Activated T-cell treated with anti-CD3 and anti-CD28 coated beads, Interleukin-2, amount 50 U/mL, for 24 hours (primary cell): ENCODE results near the gene CFAP65.
A peak's percentile ranks its signal among the peaks of the same experiment; 100 is the strongest.

Experiments used
- DNase-seq: peaks from one replicate; pipeline ENCODE4 v3.0.0-alpha.2; 2020
- H3K27ac Mint-ChIP-seq: 2 replicates; pipeline ENCODE4 v1.8.0; 2020; ENCODE audit warnings: mild to moderate bottlenecking, mixed read lengths
- H3K27me3 Mint-ChIP-seq: 2 replicates; pipeline ENCODE4 v1.8.0; 2020; ENCODE audit warnings: mixed read lengths
- H3K36me3 Mint-ChIP-seq: 2 replicates; pipeline ENCODE4 v1.8.0; 2020; ENCODE audit warnings: low read depth, mixed read lengths
- H3K4me1 Mint-ChIP-seq: 2 replicates; pipeline ENCODE4 v1.8.0; 2020; ENCODE audit warnings: low read depth, mixed read lengths
- H3K4me3 Mint-ChIP-seq: 2 replicates; pipeline ENCODE4 v1.8.0; 2020; ENCODE audit warnings: mild to moderate bottlenecking, moderate library complexity, mixed read lengths
- H3K9me3 Mint-ChIP-seq: 2 replicates; pipeline ENCODE4 v1.8.0; 2020; ENCODE audit warnings: mixed read lengths

CFAP65 gene

DNA sequence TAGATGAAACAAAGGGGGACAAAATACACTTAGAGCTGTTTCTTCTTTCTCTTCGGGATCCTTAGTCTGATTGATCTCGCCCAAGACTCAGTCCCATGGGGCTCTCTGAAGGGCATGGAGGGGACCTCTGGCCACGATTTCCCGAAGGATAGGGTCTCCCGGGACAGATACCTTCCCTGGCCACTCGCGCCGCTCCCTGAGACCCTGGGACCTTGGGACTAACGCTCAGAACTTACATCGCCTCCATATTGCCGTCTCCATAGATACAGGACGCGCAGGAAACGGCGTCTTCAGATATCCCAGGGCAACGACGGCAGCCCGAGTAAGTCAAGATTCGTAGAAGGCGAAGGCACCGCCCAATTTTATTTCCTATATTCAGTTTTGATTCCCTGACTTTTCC lies at the start of gene CFAP65:
Gene CFAP65 (minus strand): TSS at position 265 of the 400 bp plus-strand sequence. CDS start 2,468 bp downstream, outside the sequence.
- Mint-ChIP-seq H3K27me3 (peaks cover 76% of the 10 kb centered on the region), H3K27ac (no peak within 1 kb of the TSS), H3K36me3 (no peaks in the 10 kb centered on the region), H3K9me3 (no peaks in the 10 kb centered on the region), H3K4me3 (peak within 1 kb of the TSS; percentile 73), H3K4me1 (peaks cover 6% of the 10 kb centered on the region)
- DNase-seq, result peak; percentile 44

DNA sequence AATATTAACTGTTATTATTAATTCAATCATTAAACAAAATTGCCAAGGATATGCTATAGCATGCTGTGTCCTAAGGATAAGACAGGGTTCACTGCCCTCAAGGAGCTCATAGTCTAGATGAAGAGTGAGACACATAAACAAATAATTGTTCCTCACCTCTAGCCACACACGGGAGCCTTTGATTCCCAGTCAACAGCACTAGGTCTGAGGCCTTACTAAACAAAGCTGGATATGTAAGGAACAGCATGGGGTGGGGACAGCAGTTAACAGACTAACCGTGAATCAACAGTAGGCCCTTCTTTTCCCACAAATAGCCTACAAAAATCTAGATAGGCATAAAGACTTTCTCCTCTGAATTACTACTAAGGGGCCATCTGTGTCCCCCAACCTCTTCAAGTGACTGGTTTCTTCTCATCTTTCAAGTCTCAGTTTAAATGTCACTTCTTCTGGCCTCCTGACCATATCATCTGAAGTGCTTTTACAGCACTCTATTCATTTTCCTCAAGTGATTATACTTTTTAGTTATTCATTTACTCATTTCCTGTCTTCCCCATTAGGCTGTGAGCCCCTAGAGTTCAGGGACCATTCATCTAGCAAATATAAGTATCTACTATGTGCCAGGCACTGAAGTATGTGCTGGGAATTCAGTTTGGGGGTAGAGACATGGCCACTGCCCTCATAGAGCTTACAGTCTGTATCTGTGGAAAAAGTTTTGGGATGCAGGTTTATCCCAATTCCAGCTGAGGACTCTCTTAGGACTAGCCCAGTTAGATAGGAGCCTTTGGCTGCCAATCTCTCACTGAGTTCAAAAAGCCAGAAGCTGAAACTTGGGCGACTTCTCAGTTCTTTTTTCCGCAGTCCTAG lies 49.4 kb upstream of the CFAP65 start:
- peaks cover 10% of the 10 kb centered on the region for H3K4me1 Mint-ChIP-seq
- H3K36me3 Mint-ChIP-seq, result peaks cover 35% of the 10 kb centered on the region
- H3K9me3 Mint-ChIP-seq, result no peaks in the 10 kb centered on the region
- DNase-seq, result no peak
- no peak overlapping the region for H3K4me3 Mint-ChIP-seq
- H3K27ac Mint-ChIP-seq, result no peak overlapping the region
- no peaks in the 10 kb centered on the region for H3K27me3 Mint-ChIP-seq

DNA sequence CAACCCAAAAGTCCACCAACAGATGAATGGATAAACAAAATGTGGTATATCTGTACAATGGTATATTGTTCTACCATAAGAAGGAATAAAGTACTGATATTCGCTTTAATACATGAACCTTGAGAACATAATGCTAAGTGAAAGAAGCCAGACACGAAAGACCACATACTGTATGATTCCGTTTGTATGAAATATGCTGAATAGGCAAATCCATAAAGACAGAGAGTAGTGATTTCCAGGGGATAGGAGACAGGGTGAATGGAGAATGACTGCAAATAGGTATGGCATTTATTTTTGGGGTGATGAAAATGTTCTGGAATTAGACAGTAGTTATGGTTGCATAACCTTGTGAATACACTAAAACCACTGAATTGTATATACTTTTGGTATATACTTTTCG lies 48.0 kb upstream of the CFAP65 start:
- H3K4me3 Mint-ChIP-seq, result no peak overlapping the region
- H3K27me3 Mint-ChIP-seq, result no peaks in the 10 kb centered on the region
- no peak overlapping the region for H3K27ac Mint-ChIP-seq
- H3K36me3 Mint-ChIP-seq, result peaks cover 29% of the 10 kb centered on the region
- peaks cover 16% of the 10 kb centered on the region for H3K4me1 Mint-ChIP-seq
- DNase-seq, result no peak
- no peaks in the 10 kb centered on the region for H3K9me3 Mint-ChIP-seq

DNA sequence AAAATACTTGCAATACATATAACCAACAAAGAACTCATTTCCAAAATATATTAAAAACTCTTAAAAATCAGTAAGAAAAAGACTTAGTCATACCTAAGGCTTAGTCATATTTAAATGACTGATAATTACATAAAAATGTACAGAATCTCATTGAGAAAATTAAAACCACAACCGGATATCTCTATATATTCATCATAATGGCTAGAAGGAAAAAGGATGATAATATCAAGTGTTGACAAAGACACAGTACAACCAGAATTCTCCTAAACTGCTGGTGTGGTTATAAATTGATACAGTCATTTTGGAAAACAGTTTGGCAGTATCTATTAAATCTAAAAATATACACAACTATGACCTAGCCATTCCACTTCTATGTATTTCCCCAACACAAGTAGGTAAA lies 46.5 kb upstream of the CFAP65 start:
- no peak overlapping the region for H3K27ac Mint-ChIP-seq
- H3K4me3 Mint-ChIP-seq, result no peak overlapping the region
- H3K9me3 Mint-ChIP-seq, result no peaks in the 10 kb centered on the region
- H3K36me3 Mint-ChIP-seq, result peaks cover 20% of the 10 kb centered on the region
- no peaks in the 10 kb centered on the region for H3K27me3 Mint-ChIP-seq
- peaks cover 16% of the 10 kb centered on the region for H3K4me1 Mint-ChIP-seq
- no peak for DNase-seq

DNA sequence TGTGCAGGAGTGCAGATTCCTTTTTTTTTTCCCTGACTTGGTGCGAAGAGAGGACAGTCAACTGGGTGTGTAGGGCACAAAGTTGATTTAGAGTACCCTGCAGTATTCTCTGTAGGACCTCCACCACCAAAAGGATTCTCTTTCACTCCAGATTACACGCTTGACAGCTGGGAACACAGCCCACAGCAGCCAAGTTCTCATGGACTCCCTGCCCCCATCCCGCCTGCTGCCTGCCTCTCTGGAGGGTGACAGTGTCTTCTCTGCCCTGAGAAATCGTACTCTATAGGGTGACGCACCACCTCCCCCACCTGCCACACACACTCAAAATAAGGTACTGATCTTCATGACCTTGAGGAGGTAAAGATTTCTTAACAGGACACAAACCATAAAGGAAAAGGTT lies 46.0 kb upstream of the CFAP65 start:
- H3K9me3 Mint-ChIP-seq, result no peaks in the 10 kb centered on the region
- DNase-seq, result no peak
- peaks cover 16% of the 10 kb centered on the region for H3K4me1 Mint-ChIP-seq
- no peak overlapping the region for H3K4me3 Mint-ChIP-seq
- H3K27me3 Mint-ChIP-seq, result no peaks in the 10 kb centered on the region
- peaks cover 19% of the 10 kb centered on the region for H3K36me3 Mint-ChIP-seq
- H3K27ac Mint-ChIP-seq, result no peak overlapping the region

DNA sequence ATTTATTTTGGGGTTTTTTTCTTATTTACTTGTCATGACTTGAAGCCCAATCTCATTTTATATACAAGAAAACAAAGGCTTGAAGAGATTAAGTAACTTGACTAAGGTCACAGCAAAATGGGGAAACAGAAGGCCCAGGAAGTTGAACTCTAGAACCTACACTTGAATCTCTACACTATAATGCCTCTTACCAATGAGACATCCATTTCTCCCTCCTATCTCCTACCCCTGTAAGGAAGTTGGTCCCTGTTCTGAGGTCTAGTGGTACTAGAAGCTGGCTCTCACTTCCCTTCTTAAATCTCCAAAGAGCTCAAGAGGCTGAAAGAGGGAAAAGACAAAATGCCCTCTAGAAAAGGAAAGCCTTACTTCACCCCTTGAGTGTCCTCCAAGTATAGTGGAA lies 44.9 kb upstream of the CFAP65 start:
- H3K9me3 Mint-ChIP-seq, result no peaks in the 10 kb centered on the region
- no peak overlapping the region for H3K27ac Mint-ChIP-seq
- DNase-seq, result no peak
- H3K27me3 Mint-ChIP-seq, result no peaks in the 10 kb centered on the region
- H3K36me3 Mint-ChIP-seq, result peaks cover 19% of the 10 kb centered on the region
- no peak overlapping the region for H3K4me3 Mint-ChIP-seq
- peaks cover 16% of the 10 kb centered on the region for H3K4me1 Mint-ChIP-seq

GRCh38 chr2:219084791-219085190 lies 43.5 kb upstream of the CFAP65 start:
- no peak overlapping the region for H3K4me3 Mint-ChIP-seq
- peaks cover 15% of the 10 kb centered on the region for H3K36me3 Mint-ChIP-seq
- DNase-seq, result no peak

DNA sequence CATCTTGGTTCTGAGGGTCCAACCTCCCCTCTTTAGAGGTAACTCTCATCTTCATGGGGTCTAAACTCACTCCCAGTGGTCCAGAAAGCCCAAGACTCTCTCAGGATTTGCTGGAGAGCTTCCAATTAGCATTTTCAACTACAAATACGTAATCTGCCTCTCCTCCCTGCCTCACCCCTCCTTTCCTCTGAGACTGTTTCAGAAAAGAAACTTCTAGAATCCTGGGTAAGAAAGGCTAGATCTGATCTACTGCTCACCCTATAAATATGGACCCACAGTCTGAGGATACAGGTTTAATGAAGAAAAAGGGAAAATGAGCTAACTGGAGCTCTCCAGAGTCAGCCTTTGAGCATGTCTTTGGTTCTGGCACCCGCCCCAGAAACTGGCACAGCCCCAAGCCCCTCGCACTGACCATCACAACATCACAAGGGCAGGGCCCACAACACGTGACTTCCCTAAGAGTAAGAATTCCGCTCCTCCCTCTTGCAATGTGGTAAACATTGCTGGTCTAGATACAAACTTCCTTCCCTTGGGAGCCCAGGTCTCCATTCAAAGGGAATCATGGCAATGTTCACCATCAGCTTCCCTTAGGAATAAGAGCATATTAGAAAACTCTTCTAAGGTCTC lies 41.1 kb upstream of the CFAP65 start:
- DNase-seq, result no peak
- H3K27ac Mint-ChIP-seq, result no peak overlapping the region
- H3K4me3 Mint-ChIP-seq, result no peak overlapping the region
- H3K4me1 Mint-ChIP-seq, result peaks cover 14% of the 10 kb centered on the region
- no peaks in the 10 kb centered on the region for H3K9me3 Mint-ChIP-seq
- no peaks in the 10 kb centered on the region for H3K27me3 Mint-ChIP-seq
- H3K36me3 Mint-ChIP-seq, result peaks cover 9% of the 10 kb centered on the region

More at GRCh38 chr2:219084791-219085190, 43.5 kb upstream of the CFAP65 start:
- no peaks in the 10 kb centered on the region for H3K9me3 Mint-ChIP-seq
- H3K27me3 Mint-ChIP-seq, result no peaks in the 10 kb centered on the region
- H3K27ac Mint-ChIP-seq, result no peak overlapping the region
- peaks cover 16% of the 10 kb centered on the region for H3K4me1 Mint-ChIP-seq

DNA sequence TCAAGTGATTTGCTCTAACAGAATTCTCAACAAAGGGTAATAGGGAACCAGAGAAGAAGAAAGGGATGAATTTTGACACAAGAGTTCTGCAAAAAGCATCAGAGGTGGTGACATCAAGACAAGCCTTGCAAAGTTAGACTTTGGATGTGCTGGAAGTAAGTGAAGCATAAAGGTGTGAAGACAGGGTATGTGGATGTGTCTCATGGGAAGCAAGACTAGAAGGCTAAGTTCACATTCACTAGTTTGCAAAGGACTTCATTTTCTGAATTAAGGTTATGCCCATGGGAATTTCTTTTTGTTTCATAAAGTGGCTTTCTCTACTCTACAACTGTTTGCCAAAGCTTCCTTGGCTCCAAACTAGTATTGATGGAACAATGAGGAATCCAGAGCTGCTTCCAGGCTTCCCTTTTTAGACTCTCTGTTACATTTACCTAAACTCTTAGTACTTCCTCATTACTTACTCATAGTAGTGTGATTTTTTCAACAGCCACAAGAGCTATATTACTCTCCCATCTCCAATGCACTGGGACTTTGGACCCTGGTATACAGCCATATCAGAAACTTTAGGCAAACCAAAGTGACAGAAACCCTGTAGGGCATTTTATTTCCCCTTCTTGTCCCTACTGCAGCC lies 40.5 kb upstream of the CFAP65 start:
- DNase-seq, result no peak
- Mint-ChIP-seq H3K4me1 (peaks cover 8% of the 10 kb centered on the region), H3K27me3 (no peaks in the 10 kb centered on the region), H3K36me3 (peaks cover 10% of the 10 kb centered on the region), H3K27ac (no peak overlapping the region), H3K4me3 (no peak overlapping the region), H3K9me3 (no peaks in the 10 kb centered on the region)

DNA sequence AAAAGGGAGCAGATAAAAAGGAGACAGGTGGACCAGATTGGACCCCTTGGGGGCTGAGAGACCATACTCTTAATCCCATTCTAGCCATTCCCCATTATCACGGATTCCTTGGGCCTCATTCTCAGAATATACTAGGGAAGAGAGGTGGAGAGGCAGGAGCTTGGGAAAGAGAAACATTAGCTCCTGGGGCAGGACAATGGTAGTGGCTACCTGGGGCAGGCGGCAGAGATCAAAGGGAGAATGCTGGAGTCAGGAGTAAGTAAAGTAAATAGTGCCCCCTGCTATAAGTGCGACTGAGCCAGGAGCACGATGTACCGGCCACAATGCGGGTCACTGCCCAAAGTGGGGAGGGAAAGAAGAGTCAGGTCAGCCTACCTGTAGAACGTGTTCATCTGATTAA lies 39.8 kb upstream of the CFAP65 start:
- Mint-ChIP-seq H3K4me1 (peaks cover 6% of the 10 kb centered on the region), H3K4me3 (no peak overlapping the region), H3K27ac (no peak overlapping the region), H3K9me3 (no peaks in the 10 kb centered on the region), H3K36me3 (peaks cover 16% of the 10 kb centered on the region), H3K27me3 (no peaks in the 10 kb centered on the region)
- DNase-seq, result no peak

DNA sequence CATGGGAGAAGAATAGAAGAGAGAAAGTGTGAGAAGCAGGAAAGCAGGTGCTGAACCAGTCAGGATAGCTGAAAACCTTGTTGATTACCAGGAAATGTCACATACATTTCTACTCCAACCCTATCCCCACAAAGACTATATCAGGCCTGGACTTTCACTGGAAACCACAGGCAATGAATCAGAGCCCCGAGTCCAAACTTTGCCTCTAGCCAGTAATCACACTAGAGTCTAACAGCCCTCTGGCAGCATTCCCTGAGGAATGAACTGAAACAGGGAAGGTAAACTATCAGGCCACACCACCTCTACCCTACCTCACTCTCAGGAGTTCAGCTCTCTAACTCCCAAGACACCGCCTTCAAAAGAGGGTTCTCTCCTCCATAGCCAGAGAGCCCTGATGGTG lies 38.1 kb upstream of the CFAP65 start:
- H3K9me3 Mint-ChIP-seq, result no peaks in the 10 kb centered on the region
- peaks cover 29% of the 10 kb centered on the region for H3K36me3 Mint-ChIP-seq
- no peak overlapping the region for H3K4me3 Mint-ChIP-seq
- no peaks in the 10 kb centered on the region for H3K4me1 Mint-ChIP-seq
- no peak for DNase-seq
- no peak overlapping the region for H3K27ac Mint-ChIP-seq
- H3K27me3 Mint-ChIP-seq, result no peaks in the 10 kb centered on the region

- Mint-ChIP-seq H3K4me1 (no peaks in the 10 kb centered on the region), H3K9me3 (no peaks in the 10 kb centered on the region), H3K27ac (no peak overlapping the region), H3K36me3 (peaks cover 33% of the 10 kb centered on the region), H3K27me3 (no peaks in the 10 kb centered on the region), H3K4me3 (no peak overlapping the region)
- no peak for DNase-seq
These were observed 37.6 kb upstream of the CFAP65 start for GRCh38 chr2:219078951-219079350.

- Mint-ChIP-seq H3K4me3 (no peak overlapping the region), H3K4me1 (no peaks in the 10 kb centered on the region), H3K27me3 (no peaks in the 10 kb centered on the region), H3K27ac (no peak overlapping the region), H3K36me3 (peaks cover 35% of the 10 kb centered on the region), H3K9me3 (no peaks in the 10 kb centered on the region)
- DNase-seq, result no peak
These were observed 36.8 kb upstream of the CFAP65 start for GRCh38 chr2:219078126-219078525.

- DNase-seq, result no peak
- Mint-ChIP-seq H3K27ac (no peak overlapping the region), H3K9me3 (no peaks in the 10 kb centered on the region), H3K27me3 (no peaks in the 10 kb centered on the region), H3K4me1 (no peaks in the 10 kb centered on the region), H3K4me3 (no peak overlapping the region), H3K36me3 (peaks cover 40% of the 10 kb centered on the region)
These were observed 34.9 kb upstream of the CFAP65 start for GRCh38 chr2:219076253-219076652.
